Activated T-helper 1 cell treated with anti-CD3 and anti-CD28 coated beads, Interleukin-2, amount 50 U/mL, for 16 hours (primary cell): ENCODE data around the gene VWF.
"Not testable (repeated sequence)": the region's sequence is repeated elsewhere in the genome, so short reads cannot be mapped to it uniquely, and the experiment has no call there.

Experiments used
- DNase-seq, 2 donors: peaks; one replicate each; pipeline ENCODE4 v3.0.0-alpha.2; 2020; ENCODE audit warnings: low read depth in 1 of 2, low spot score in 1 of 2

The VWF gene

DNA sequence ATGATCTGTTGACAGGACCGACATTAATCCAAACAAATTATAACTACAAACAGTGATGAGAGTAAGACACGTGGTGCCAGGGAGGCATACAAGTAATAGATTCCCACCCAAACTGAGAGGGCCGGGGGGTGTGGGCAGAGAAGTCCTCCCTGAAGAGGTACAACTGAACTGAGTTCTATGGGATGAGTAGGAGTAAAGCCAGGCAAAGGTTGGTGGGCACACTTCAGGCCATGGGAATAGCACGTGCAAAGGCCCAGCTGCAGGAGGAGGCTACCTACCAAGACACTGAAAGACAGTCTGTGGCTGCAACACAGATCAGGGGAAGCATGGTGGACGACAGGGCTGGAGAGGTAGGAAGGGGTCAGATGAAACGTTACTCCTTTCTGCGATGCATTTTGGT is 22.0 kb upstream of the VWF start:
- DNase-seq, result no peak

DNA sequence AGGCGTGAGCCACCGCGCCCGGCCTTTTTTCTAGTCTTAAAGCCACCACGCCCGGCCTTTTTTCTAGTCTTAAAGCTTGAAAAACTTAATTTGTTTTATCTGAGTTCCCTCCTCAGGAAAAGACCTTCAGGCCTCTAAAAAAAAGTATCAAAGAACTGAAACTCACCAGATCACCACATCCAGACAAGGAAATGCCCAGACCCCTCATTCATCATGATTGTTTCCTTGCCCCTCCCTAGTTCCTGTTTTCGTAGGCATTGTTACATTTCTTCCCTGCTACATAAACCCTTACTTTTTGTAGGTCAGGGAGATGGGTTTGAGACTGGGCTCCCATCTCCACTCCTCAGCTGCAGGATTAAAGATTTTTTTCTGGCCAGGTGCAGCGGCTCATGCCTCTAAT is 21.1 kb upstream of the VWF start:
- DNase-seq, result no peak

DNA sequence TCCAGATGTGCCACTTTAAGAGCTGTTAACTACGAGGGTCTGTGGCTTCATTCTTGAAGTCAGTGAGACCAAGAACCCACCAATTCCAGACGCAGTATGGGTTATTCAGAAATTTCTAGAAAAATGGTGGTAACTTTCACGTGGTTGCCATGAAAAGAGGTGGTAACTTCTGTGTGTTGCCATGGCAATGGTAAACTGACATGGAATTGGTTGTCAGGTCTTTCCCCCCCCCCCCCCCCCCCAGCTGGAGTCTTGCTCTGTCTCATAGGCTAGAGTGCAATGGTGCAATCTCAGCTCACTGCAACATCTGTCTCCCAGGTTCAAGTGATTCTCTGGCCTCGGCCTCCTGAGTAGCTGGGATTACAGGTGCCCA is 18.8 kb upstream of the VWF start:
- no peak for DNase-seq

DNA sequence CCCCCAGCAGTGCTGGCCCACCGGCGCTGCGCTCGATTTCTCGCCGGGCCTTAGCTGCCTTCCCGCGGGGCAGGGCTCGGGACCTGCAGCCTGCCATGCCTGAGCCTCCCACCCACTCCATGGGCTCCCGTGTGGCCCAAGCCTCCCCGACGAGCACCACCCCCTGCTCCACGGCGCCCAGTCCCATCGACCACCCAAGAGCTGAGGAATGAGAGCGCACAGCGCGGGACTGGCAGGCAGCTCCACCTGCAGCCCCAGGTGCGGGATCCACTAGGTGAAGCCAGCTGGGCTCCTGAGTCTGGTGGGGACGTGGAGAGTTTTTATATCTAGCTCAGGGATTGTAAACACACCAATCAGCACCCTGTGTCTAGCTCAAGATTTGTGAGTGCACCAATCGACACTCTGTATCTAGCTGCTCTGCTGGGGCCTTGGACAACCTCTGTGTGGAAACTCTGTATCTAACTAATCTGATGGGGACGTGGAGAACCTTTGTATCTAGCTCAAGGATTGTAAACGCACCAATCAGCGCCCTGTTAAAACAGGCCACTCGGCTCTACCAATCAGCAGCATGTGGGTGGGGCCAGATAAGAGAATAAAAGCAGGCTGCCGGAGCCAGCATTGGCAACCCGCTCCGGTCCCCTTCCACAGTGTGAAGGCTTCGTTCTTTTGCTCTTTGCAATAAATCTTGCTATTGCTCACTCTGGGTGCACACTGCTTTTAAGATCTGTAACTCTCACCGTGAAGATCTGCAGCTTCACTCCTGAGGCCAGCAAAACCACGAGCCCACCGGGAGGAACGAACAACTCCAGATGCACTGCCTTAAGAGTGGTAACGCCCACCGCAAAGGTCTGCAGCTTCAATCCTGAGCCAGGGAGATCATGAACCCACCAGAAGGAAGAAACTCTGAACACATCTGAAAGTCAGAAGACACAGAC is 18.2 kb upstream of the VWF start:
- not testable (repeated sequence) for DNase-seq

DNA sequence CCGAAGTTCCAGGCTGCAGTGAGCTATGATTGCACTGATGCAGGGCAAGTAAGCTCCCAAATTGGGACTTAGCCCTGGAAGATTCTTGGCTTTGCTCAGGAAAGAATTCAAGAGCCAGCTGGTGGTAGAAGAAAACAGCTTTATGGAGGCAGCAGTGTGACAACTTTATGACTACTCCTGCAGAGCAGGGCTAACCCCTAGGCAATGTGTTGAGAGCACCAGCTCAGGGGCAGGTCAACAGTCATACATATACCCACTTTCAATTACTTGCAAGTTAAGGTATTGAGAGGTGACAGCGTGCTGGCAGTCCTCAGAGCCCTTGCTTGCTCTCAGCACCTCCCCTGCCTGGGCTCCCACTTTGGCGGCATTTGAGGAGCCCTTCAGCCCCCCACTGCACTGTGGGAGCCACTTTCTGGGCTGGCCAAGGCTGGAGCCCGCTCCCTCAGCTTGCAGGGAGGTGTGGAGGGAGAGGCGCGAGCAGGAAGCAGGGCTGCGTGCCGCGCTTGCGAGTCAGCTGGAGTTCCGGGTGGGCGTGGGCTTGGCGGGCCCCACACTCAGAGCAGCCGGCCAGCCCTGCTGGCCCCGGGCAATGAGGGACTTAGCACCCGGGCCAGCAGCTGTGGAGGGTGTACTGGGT is 17.4 kb upstream of the VWF start:
- not testable (repeated sequence) for DNase-seq

DNA sequence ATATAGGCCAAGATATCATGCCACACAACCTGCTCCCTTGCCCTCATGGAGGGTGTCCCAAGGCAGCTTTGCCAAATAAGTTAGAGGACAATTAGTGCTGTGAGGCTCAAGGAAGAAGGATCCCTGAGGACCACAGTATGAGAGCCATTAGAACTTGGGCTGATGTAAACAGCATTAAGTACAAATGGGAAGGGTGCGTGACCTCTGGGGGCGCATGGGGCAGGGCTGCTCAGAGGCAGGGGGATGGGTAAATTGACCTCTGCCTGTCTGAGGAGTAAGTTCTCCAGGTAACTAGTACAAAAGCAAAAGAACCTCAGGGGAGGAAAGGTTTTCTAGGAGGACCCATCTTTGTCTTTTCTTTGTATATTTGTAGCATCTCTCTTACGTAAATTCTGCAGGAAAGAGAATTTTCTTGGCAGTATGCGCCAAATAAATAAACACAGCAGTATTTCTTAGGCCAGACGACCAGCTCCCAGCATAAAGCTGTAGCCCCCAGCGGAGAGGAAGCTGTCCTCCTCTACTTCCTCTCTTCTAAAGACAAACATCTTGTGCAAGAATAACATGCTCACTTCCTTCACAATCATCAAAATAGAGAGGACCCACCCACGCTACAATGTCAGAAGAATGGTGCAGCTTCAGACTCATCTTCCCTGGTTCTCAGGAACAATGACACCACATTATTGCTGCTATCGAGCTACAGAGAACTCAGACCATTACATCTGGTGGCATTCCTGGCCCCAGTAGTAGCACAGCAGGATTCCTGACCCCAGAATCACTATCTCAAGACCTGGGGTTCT is 16.4 kb upstream of the VWF start:
- no peak for DNase-seq

DNA sequence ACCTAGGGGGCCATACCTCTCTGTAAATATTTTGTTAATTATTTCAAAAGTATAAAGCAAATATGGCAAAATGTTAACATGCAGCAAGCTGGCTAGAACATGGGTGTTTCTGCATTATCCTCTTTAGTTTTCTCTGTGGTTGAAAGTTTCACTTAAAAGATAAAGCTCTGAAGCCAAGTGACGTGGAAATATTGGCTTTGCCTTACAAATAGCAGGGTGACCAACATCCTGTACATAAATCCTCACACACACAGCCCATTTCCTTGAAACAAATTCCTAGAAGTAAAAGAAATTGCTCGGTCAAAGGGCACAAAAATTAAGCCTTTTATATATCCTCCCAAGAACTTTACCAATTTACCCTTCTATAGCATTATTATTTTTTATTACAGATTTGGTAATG is 10.6 kb upstream of the VWF start:
- DNase-seq, result no peak

- DNase-seq, result no peak
These were observed 9.2 kb upstream of the VWF start for GRCh38 chr12:6133642-6134041.

DNA sequence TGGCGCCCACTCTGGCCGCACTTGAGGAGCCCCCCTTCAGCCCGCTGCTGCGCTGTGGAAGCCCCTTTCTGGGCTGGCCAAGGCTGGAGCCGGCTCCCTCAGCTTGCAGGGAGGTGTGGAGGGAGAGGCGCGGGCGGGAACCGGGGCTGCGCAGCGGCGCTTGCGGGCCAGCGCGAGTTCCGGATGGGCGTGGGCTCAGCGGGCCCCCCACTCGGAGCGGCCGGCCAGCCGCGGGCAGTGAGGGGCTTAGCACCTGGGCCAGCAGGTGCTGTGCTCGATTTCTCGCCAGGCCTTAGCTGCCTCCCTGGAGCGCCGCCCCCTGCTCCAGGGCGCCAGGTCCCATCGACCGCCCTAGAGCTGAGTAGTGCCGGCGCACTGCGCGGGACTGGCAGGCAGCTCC is 8.0 kb upstream of the VWF start:
- no peak for DNase-seq

- no peak for DNase-seq
These were observed 789 bp upstream of the VWF start for GRCh38 chr12:6125310-6125608.

DNA sequence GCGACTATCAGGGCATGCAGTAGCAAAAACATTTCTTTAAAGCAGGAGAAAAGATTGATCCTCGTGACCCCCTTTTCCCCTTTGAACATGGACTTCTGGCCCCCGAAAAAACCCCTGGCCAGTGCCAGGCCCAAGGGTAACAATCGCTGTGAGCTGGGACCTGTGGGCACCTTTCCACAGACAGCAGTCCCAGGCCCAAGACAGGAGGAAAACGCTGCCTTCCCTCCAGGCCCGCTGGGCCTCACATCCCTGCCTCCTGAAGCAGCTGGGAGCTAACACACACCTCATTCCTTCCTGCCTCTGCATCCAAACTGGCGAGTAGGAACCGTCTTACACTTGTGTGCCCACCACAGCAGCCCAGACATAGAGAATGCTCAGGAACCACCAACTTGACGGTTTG is 1.2 kb downstream of the VWF start:
- no peak for DNase-seq

GRCh38 chr12:6122201-6122600 is 2.3 kb downstream of the VWF start:
- no peak for DNase-seq

DNA sequence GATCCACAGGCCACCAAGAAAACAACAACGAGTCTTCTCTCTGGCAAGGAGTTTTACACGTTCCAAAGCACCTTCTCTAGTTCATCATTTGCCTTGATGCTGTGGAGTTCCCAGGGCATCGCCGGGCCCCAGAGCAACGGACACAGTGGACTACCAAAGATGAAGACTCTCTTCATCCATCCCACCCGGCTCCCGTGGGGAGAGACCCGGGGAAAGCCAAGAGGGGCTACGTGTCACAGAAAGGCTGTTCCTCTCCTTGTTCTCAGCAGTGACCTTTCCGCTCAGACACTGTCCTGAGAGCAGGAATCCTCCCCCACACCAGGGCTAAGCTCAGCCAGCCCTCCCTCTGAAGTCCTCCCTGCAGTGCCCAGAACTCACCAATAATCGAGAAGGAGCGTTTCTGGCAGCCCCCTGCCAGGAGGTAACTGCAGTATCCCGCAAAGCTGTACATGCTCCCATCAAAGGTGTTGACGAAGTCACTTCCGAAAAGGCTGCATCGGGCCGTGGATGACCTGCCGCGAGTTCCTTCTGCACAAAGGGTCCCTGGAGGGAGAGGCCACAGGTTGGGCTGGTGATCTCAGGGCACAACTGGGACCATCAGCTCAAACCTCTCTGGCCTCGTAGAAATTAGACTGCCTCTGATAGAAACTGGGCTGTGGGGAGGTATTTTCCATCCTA is 3.5 kb downstream of the VWF start:
- no peak for DNase-seq

DNA sequence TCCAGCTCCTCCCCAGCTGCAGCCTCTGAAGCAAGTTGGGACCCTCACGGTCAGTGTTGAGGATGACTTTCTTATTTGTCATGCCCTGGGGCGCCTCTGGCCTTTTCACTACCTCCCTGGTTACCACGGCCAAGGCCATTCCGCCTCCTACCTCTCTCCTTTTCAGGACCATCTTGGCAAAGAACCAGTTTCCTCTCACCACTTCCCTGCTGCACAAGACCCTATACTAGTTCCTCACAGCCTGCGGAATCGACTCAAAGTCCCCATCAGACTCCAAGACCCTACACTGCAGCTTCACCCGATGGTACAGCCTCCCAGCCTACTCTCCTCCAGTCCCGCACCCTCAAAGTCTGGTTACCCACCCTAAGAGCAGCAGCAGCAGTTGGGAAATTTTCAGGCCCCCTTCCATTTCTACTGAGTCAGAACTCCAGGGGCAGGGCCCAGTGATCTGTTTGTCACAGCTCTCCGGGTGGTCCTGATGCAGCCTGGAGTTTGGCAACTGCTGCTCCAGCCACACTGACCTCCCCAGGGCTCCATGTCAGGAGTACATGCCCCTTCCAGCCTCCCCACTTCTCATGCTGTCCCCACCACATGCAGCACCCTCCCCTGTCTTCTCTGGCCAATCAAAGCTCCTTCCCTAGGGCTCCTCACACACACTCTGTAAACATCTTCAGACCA is 5.4 kb downstream of the VWF start:
- DNase-seq, result no peak

- no peak for DNase-seq
These were observed 7.9 kb downstream of the VWF start for GRCh38 chr12:6116471-6117021.

DNA sequence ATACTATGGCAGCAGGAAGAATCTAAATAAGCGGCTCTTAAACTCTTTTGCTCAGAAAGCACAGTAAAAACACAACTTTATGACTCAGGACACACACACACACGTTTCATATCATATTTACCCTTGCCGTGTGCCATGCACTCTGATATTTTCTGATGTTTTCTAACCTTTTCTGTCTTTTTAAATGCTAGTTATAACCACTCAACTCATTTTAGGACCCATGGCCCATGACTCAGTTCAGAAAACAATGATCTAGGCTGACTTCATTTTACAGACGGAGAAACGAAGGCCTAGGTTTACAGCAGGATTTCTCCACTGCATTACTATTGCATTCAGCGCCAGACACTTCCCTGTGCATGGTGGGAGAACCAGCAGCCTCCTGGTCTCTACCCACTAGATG is 9.1 kb downstream of the VWF start:
- no peak for DNase-seq

DNA sequence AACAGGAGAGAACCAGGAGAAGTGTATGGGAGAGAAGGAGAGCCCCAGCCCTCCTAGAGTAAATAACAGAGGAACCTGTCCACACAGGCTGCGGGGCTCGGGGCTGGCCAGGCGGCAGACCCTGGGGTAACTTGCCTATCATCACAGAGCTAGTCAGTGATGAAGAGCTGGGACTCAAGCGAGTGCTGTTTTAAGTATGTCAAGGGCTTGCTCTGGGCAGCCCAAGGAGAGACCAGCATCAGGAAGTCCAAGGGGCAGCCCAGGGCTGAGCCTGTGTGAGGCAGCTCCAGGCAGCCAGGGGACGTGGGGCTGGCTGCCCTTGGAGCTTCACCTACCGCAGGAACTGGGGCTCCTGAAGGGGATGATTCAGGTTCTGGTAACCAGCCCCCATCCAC is 10.0 kb downstream of the VWF start:
- no peak for DNase-seq

DNA sequence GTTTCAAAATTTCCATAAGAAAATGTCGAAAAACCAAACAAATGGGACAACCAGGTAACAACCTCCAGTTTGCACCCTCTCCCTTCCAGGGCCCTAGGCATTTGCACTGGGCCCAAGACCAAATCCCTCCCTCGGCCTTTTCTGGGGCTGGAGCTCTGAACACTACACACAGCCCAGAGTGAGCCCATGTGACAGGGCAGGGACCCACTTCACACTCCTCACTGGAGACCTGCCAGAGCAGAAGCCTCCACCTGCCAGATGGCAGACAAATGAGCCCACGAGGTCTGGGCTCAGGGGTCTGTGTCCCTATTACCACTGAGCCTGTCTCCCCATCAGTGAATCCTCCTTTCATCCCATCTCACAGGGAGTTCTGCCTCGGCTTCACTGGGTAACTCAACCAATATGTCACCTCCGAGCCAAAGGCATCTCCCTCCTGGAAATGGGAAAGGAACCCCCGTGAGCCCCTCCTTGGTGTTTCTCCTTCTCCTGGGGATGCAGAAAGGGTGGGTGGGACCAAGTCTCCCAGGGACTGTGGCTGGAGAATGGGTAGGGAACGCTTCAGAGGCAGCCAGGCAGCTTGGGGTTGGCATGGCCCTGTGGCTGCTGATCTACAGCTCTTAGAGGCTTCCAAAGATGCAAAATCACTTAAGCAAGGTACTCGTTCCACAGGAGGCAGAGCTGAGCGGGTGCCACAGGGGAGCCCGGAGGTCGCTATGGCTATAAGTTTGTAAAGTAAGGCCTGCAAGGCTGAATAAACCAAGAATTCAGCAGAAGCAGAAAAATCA is 10.6 kb downstream of the VWF start:
- DNase-seq, result no peak

- DNase-seq, result no peak
These were observed 12.5 kb downstream of the VWF start for GRCh38 chr12:6112004-6112403.

- no peak for DNase-seq
These were observed 14.5 kb downstream of the VWF start for GRCh38 chr12:6110006-6110405.
